HEK293 (cell line): ENCODE data around the gene SMIM44.

Experiments used
- CTCF ChIA-PET: fragments of 350-600 bp; formaldehyde crosslinking; extraction: SDS; loops from one replicate; lab custom pipeline; 2021; ENCODE audit warnings: antibody characterized with exemption; lab: Yijun Ruan, JAX
- POLR2A ChIA-PET: fragments of 300-600 bp; formaldehyde crosslinking; extraction: SDS; loops from one replicate; lab custom pipeline; 2020; ENCODE audit warnings: antibody characterized with exemption, inconsistent platforms; lab: Yijun Ruan, JAX
- H3K27ac ChIP-seq: fragments of 200-500 bp; sonication (Bioruptor generic); 2 replicates; pipeline ENCODE4 v1.5.1; 2014; ENCODE audit warnings: low read depth, low read length, control low read depth, inconsistent platforms; ENCODE audit errors: extremely low read depth
- H3K36me3 ChIP-seq, 2 experiments: fragments of 200-500 bp in 1 of 2; sonication (Bioruptor generic) in 1 of 2; 1 replicate in 1 of 2; 2 replicates in 1 of 2; pipeline ENCODE4 v1.5.1; 2014 to 2017; ENCODE audit warnings: inconsistent platforms in 2 of 2, low read length in 2 of 2; ENCODE audit not compliant: control insufficient read depth in 2 of 2, insufficient read depth in 1 of 2
- H3K4me1 ChIP-seq: fragments of 200-500 bp; sonication (Bioruptor generic); 2 replicates; pipeline ENCODE4 v1.5.1; 2014; ENCODE audit warnings: mild to moderate bottlenecking, low read length, inconsistent platforms; ENCODE audit not compliant: control insufficient read depth, insufficient read depth
- H3K4me3 ChIP-seq: 2 replicates; pipeline ENCODE4 v1.5.1; 2011; ENCODE audit warnings: low read depth, mild to moderate bottlenecking, control low read depth, low read length, moderate library complexity
- H3K9me3 ChIP-seq: fragments of 200-500 bp; sonication (Bioruptor generic); 2 replicates; pipeline ENCODE4 v1.5.1; 2014; ENCODE audit warnings: low read depth, low read length, inconsistent platforms; ENCODE audit not compliant: control insufficient read depth, insufficient read depth
- HOXC10 ChIP-seq: sonication (generic); formaldehyde crosslinking; IDR thresholded peaks from 2 replicates; pipeline ENCODE4 v1.8.1; 2023; ENCODE audit warnings: mild to moderate bottlenecking, missing genetic modification reagents
- KLF10 ChIP-seq: fragments of 450-650 bp; IDR thresholded peaks from 2 replicates; pipeline ENCODE4 v1.5.1; 2018; ENCODE audit warnings: missing biosample characterization, mild to moderate bottlenecking, missing genetic modification characterization
- KLF7 ChIP-seq: fragments of 450-650 bp; formaldehyde crosslinking; IDR thresholded peaks from 2 replicates; pipeline ENCODE4 v1.5.1; 2016; ENCODE audit warnings: missing biosample characterization, missing genetic modification characterization, borderline replicate concordance
- KLF9 ChIP-seq: fragments of 450-650 bp; formaldehyde crosslinking; IDR thresholded peaks from 2 replicates; pipeline ENCODE4 v1.5.1; 2016; ENCODE audit warnings: missing biosample characterization, missing genetic modification characterization, low read depth
- ZBTB20 ChIP-seq: fragments of 450-650 bp; formaldehyde crosslinking; IDR thresholded peaks from 2 replicates; pipeline ENCODE4 v1.5.1; 2016; ENCODE audit warnings: missing biosample characterization, missing genetic modification characterization
- ZBTB21 ChIP-seq: fragments of 450-650 bp; formaldehyde crosslinking; IDR thresholded peaks from 2 replicates; pipeline ENCODE4 v1.5.1; 2017; ENCODE audit warnings: missing biosample characterization, missing genetic modification characterization
- ZBTB49 ChIP-seq: fragments of 450-650 bp; formaldehyde crosslinking; IDR thresholded peaks from 2 replicates; pipeline ENCODE4 v1.5.1; 2016; ENCODE audit warnings: missing biosample characterization, missing genetic modification characterization, low read depth
- ZNF155 ChIP-seq: fragments of 450-650 bp; formaldehyde crosslinking; IDR thresholded peaks from 2 replicates; pipeline ENCODE4 v1.5.1; 2016; ENCODE audit warnings: missing biosample characterization, missing genetic modification characterization
- ZNF18 ChIP-seq: fragments of 450-650 bp; formaldehyde crosslinking; IDR thresholded peaks from 2 replicates; pipeline ENCODE4 v1.5.1; 2016; ENCODE audit warnings: missing biosample characterization, missing genetic modification characterization
- ZNF202 ChIP-seq: fragments of 450-650 bp; formaldehyde crosslinking; IDR thresholded peaks from 2 replicates; pipeline ENCODE4 v1.5.1; 2016; ENCODE audit warnings: missing biosample characterization, missing genetic modification characterization, borderline replicate concordance
- ZNF37A ChIP-seq: fragments of 450-650 bp; IDR thresholded peaks from 2 replicates; pipeline ENCODE4 v1.5.1; 2018; ENCODE audit warnings: missing biosample characterization, missing genetic modification characterization
- ZNF391 ChIP-seq: fragments of 450-650 bp; formaldehyde crosslinking; IDR thresholded peaks from 2 replicates; pipeline ENCODE4 v1.5.1; 2016; ENCODE audit warnings: low read depth, missing biosample characterization, missing genetic modification characterization, borderline replicate concordance
- ZNF513 ChIP-seq: fragments of 450-650 bp; IDR thresholded peaks from 2 replicates; pipeline ENCODE4 v1.5.1; 2018; ENCODE audit warnings: missing biosample characterization, missing genetic modification characterization
- ZSCAN18 ChIP-seq: fragments of 450-650 bp; formaldehyde crosslinking; IDR thresholded peaks from 2 replicates; pipeline ENCODE4 v1.5.1; 2016; ENCODE audit warnings: missing biosample characterization, missing genetic modification characterization
- ZXDB ChIP-seq: fragments of 450-650 bp; formaldehyde crosslinking; IDR thresholded peaks from 2 replicates; pipeline ENCODE4 v1.5.1; 2016; ENCODE audit warnings: missing biosample characterization, missing genetic modification characterization

SMIM44 gene

GRCh38 chr19:3526507-3527237, 43.4 kb upstream of the SMIM44 start (continued):
- no peak for TF ChIP-seq ZNF513 (tag by site-specific recombination)

- no peak overlapping the region for H3K27ac ChIP-seq
- no peak for TF ChIP-seq ZXDB (tag by site-specific recombination)
- no peak for TF ChIP-seq ZNF18
- H3K4me3 ChIP-seq, result no peak overlapping the region
- no peaks in the 10 kb centered on the region for H3K9me3 ChIP-seq
- ChIA-PET CTCF (no interaction called here), POLR2A (no interaction called here)
- H3K36me3 ChIP-seq, result peaks cover 0 to 79% of the 10 kb centered on the region in 2 experiments; a peak in 2 of 3 replicates
- no peaks in the 10 kb centered on the region for H3K4me1 ChIP-seq
Observed at GRCh38 chr19:3524904-3525451, 41.7 kb upstream of the SMIM44 start.

- no peaks in the 10 kb centered on the region for H3K9me3 ChIP-seq
- TF ChIP-seq HOXC10 (CRISPR knock-in tag) (no peak), ZNF37A (tag by site-specific recombination) (no peak), ZBTB21 (tag by site-specific recombination) (no peak), ZBTB20 (tag by site-specific recombination) (no peak), ZNF202 (no peak)
- H3K4me3 ChIP-seq, result no peak overlapping the region
- H3K36me3 ChIP-seq, result peaks cover 0 to 86% of the 10 kb centered on the region in 2 experiments; a peak in 2 of 3 replicates
- ChIA-PET POLR2A (no interaction called here), CTCF (no interaction called here)
- H3K27ac ChIP-seq, result no peak overlapping the region
- H3K4me1 ChIP-seq, result no peaks in the 10 kb centered on the region
Observed at GRCh38 chr19:3524078-3524842, 41.0 kb upstream of the SMIM44 start.

GRCh38 chr19:3523361-3524077, 40.3 kb upstream of the SMIM44 start:
- H3K27ac ChIP-seq, result no peak overlapping the region
- no peaks in the 10 kb centered on the region for H3K4me1 ChIP-seq
- ChIA-PET CTCF (no interaction called here), POLR2A (no interaction called here)
- no peak for TF ChIP-seq ZNF155 (tag by site-specific recombination)
- no peak for TF ChIP-seq HOXC10 (CRISPR knock-in tag)
- TF ChIP-seq KLF9 (tag by site-specific recombination), result no peak
- no peak for TF ChIP-seq ZBTB49
- TF ChIP-seq ZNF391 (tag by site-specific recombination), result no peak
- TF ChIP-seq ZSCAN18 (tag by site-specific recombination), result no peak
- no peak for TF ChIP-seq KLF10 (tag by site-specific recombination)
- TF ChIP-seq KLF7 (tag by site-specific recombination), result no peak
- no peaks in the 10 kb centered on the region for H3K9me3 ChIP-seq
- H3K4me3 ChIP-seq, result no peak overlapping the region
- peaks cover 0 to 92% of the 10 kb centered on the region in 2 experiments; a peak in 2 of 3 replicates for H3K36me3 ChIP-seq
